Measurements from ENCODE around the gene TFPT.

DNA sequence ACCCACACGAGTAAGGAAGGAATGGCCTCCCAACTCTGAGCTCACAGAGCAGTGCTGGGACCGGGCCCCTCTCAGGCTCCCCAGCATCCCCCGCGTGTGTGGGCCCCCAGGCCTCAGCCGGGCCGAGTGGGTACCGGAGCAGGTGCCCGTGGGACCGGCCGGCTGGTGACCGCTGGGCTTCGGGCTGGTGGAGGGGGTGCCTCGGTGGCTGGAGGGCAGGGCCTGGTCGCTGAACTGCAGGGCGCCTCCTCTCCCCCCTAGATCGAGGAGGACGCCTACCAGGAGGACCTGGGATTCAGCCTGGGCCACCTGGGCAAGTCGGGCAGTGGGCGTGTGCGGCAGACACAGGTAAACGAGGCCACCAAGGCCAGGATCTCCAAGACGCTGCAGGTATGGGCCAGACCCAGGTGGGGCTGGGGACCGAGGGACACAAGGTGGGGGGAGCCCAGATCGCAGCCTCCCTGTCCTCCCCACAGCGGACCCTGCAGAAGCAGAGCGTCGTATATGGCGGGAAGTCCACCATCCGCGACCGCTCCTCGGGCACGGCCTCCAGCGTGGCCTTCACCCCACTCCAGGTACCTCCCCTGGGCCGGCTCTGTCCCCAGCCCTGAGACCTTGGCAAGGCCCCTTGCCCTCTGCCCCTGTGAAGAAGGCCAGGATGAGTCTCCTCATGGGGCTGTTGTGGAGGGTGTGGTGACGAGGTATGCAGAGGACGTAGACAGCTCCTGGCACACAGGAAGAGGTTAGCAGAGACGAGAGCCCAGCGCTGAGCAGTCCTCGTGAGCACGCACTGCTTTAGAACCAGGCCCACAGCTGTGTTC lies 13.5 kb upstream of the TFPT start:
- TF ChIP-seq, protein P1, sequence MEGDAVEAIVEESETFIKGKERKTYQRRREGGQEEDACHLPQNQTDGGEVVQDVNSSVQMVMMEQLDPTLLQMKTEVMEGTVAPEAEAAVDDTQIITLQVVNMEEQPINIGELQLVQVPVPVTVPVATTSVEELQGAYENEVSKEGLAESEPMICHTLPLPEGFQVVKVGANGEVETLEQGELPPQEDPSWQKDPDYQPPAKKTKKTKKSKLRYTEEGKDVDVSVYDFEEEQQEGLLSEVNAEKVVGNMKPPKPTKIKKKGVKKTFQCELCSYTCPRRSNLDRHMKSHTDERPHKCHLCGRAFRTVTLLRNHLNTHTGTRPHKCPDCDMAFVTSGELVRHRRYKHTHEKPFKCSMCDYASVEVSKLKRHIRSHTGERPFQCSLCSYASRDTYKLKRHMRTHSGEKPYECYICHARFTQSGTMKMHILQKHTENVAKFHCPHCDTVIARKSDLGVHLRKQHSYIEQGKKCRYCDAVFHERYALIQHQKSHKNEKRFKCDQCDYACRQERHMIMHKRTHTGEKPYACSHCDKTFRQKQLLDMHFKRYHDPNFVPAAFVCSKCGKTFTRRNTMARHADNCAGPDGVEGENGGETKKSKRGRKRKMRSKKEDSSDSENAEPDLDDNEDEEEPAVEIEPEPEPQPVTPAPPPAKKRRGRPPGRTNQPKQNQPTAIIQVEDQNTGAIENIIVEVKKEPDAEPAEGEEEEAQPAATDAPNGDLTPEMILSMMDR (IDR thresholded peaks at IDR 0.05): no peak
- TF ChIP-seq POLR2AphosphoS5 (IDR thresholded peaks at IDR 0.05) (no peak), POLR2A (IDR thresholded peaks at IDR 0.05) (no peak)

Data from upper lobe of left lung (tissue), 4 donors.